Lower leg skin (tissue), 3 donors: Measurements from ENCODE around the gene SMIM36.

Experiments
- CTCF ChIP-seq, 3 donors: fragments of 450-650 bp; IDR thresholded peaks; one replicate each; pipeline ENCODE4 v1.5.1; 2016; ENCODE audit warnings: antibody characterized with exemption in 3 of 3, mild to moderate bottlenecking in 3 of 3, moderate library complexity in 2 of 3
- POLR2A ChIP-seq, 2 donors: fragments of 450-650 bp; IDR thresholded peaks; one replicate each; pipeline ENCODE4 v1.6.1; 2016 to 2017; ENCODE audit warnings: antibody characterized with exemption in 2 of 2, mild to moderate bottlenecking in 1 of 2, moderate library complexity in 1 of 2

- TF ChIP-seq CTCF (IDR thresholded peaks at IDR 0.05) (no peak), POLR2A (IDR thresholded peaks at IDR 0.05) (no peak)
Observed at GRCh38 chr17:55448681-55449080, 62.6 kb downstream of the SMIM36 start.
